GM12874 (cell line): ENCODE data around the gene CPZ.

ENCODE experiments used
- TF ChIP-seq, protein P1 (sequence below): IDR thresholded peaks from 2 replicates; pipeline ENCODE4 v1.5.1; 2011; ENCODE audit warnings: low read depth, mild to moderate bottlenecking, control low read depth, low read length, moderate library complexity; ENCODE audit not compliant: insufficient read depth

Gene CPZ

DNA sequence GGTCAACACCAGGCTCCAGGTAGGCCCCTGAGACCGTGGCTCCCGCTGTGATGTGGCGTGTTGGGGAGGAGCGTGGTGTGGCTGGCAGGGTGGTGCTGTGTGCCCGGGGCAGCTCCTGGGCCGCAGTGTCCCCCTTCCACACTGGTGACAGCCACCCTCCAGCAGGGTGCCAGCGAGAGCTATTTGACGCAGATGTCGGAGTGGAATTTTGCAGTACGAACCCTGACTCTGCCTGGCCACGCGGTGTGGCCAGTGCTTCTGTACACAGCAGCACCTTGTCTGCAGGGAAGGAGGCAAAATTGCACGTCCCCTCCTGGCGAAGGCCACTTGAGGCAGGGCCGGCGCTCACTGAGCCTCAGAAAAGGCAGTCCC lies 53.2 kb downstream of the CPZ start:
- TF ChIP-seq, protein P1, sequence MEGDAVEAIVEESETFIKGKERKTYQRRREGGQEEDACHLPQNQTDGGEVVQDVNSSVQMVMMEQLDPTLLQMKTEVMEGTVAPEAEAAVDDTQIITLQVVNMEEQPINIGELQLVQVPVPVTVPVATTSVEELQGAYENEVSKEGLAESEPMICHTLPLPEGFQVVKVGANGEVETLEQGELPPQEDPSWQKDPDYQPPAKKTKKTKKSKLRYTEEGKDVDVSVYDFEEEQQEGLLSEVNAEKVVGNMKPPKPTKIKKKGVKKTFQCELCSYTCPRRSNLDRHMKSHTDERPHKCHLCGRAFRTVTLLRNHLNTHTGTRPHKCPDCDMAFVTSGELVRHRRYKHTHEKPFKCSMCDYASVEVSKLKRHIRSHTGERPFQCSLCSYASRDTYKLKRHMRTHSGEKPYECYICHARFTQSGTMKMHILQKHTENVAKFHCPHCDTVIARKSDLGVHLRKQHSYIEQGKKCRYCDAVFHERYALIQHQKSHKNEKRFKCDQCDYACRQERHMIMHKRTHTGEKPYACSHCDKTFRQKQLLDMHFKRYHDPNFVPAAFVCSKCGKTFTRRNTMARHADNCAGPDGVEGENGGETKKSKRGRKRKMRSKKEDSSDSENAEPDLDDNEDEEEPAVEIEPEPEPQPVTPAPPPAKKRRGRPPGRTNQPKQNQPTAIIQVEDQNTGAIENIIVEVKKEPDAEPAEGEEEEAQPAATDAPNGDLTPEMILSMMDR = no peak

DNA sequence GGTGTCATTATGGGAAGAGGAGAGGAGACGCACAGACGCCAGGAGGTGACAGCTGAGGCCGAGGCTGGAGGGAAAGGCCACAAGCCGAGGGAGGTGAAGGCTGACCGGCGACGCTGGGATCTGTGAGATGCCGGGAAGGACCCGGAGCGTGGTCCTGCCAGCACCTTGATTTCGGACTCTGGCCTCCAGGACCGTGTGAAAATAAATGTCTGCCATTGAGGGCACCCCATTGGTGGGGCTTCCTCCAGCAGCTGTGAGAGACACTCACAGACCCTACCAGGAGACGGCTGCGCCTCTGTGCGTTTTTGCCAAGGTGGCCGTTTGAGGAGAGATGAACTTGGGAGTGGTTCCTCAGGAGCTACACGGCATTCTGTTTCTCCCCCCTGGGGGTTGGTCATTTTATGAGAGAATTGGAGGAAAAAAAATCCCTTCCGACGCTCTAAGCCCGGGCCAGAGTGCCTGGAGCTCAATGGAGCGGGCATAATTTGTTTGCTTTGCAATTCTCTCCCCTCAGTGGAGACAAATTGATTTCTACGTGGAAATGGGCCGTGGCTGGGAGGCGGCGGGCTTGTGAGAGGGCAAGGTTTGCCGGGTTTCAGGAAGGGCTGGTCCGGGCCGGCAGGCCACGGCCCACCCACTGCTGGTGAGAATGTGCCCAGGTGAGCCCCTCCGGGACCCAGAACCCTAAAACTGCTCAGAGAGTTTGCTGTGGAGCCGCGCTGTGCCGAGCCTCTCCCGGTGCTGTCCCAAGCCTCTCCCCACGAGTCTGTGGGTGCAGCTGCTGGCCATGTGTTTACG lies 53.9 kb downstream of the CPZ start:
- TF ChIP-seq, protein P1 = no peak

DNA sequence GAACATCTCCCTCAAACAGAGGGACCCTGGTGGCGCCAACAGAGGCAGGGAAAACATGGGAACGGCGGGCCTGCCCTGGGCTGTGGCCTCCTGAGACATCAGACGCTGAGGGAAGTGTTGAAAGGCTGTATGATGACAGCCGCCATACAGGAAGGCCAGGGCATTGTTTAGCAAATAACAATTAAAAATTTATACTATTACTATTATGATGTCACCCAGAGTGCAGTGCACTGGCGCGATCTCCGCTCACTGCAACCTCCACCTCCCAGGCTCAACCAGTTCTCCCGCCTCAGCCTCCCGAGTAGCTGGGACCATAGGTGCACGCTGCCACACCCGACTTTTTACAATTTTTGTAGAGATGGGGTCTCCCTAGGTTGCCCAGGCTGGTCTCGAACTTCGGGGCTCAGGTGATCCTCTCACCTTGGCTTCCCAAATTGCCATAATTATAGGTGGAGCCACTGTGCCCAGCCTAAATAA lies 54.6 kb downstream of the CPZ start:
- TF ChIP-seq, protein P1 = no peak

DNA sequence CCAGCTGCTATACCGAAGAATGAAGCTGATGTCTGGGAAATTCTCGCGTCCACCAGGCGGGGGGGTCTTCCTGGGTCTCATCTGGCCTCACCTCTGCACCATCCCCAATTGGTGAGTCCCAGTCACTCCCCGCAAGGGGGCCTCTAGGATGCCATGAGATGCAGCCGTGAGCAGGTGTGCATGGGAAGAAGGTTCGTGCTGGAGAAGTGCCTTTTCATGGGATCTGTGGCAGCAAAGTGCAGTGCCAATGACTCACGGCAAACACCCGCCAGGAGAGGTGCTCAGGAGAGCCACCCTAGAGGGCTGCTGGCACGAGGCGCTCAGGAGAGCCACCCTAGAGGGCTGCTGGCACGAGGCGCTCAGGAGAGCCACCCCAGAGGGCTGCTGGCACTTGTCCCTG lies 55.1 kb downstream of the CPZ start:
- TF ChIP-seq, protein P1 = no peak

DNA sequence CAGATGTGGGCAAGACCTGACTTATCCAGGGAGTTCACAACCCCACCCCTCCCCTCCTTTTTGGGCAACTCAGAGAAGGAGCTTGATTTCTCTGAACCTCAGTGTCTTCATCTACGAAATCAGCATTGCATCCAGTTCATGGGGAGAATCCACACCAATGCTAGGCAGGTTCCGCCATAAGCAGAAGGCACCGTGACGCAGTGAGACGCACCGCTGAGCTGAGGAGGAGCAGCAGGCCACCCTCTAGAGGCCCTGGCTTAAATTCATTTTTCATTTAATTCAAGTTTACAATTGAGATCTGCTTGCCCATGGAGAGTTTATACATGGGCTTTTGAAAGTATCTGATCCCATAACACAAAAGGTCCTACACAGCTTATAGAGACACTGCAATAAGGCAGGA lies 55.7 kb downstream of the CPZ start:
- TF ChIP-seq, protein P1 = no peak

DNA sequence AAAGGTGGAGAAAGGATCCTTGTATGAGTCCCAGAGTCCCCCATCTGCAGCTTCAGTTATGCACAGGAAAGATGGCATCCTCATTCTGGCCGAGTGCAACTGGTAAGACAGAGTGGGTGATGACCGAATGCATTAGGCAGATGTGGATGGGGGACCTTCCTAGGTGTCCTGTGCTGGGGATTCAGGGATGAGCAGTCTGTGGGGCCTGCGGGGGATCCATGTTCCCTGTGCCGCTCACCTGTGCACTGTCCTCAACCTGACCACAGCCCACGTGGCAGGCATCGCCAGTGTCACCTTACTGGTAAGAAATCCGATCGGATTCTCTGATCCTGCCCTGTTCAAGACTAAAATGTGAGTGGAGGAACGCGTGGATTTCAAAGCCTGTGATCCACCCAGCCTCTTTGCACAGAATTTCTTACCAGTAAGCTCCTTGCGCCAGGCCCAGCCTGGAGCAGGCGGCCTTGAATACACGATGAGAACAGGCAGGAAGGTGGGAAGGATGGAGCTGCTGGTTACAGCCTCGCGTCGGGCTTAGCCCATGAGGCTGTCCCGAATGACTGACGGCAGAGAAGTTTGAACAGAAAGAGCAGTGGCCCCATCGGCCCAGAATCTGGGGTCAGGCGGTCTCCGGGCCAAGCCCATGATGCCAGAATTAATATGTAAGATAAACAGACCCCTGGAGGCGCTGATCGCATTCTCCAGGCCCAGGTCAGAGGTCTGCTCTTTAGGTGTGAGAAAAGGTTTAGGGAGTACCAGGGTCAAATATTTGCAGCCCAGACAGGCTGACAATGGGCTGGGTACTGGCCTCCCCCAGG lies 56.5 kb downstream of the CPZ start:
- TF ChIP-seq, protein P1 = no peak

DNA sequence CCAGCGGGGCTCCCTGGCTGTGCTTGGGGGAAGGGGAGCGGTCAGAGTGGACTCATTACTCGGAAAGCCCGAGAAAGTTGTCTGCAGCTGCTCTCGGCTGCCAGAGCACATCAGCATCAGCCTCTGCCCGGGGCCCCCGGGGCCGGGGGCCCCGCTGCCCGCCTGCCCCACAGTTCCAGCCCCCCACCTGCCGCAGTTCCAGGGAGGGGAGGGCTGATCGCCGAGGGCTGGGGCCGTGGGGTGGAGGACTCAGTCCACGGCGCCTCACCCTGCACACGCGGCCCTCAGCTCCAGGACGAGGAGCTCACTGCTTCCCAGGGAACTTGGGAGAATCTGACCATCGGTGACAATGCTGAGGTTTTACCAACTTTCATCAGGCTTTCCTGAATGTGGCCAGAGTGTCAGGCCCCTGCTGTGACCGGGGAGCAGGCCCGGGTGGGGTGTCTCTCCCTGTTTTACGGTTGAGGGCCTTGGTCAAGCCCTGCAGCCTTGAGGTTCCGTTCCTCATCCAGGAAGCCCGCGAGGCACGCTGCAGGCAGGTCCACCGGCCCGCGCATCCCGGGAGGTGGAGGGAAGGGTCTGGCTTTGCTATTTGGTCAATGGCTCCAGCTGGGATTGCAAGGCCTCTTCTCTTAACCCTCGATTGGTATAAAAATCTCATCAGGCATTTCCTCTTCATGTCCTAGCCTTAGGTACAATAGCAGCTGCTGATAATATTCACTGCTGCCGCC lies 57.2 kb downstream of the CPZ start:
- TF ChIP-seq, protein P1 = no peak
